Activated T-cell treated with anti-CD3 and anti-CD28 coated beads for 4 hours (primary cell): ENCODE measurements around the gene PTPN11.
"Not testable (repeated sequence)": the region's sequence is repeated elsewhere in the genome, so short reads cannot be mapped to it uniquely, and the experiment has no call there.

Source experiments
- DNase-seq: peaks from one replicate; pipeline ENCODE4 v3.0.0-alpha.2; 2020

PTPN11 gene

GRCh38 chr12:112418608-112419296 lies at the start of gene PTPN11:
Gene PTPN11, plus strand, starts transcription at chr12:112418947. Its CDS starts 165 bp downstream, at chr12:112419112.
- peak; percentile 92 for DNase-seq

DNA sequence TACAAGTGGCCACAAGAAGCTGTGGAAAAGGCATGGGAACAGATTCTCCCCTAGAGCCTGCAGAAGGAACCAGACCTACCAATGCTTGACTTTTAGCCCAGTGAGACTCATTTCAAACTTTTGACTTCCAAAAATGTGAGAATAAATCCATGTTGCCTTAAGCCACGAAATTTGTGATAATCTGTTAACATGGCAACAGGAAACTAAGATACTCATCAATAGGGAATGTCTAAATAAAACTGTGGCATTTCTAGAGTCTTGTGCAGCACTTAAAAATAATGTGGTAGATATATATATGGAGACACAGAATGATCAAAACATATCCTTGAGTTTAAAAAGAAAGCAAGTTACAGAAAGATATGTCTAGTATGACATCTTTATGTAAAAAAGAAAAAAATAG lies 48.5 kb upstream of the PTPN11 start:
- DNase-seq, result no peak

- no peak for DNase-seq
These were observed 47.8 kb upstream of the PTPN11 start for GRCh38 chr12:112370868-112371510.

DNA sequence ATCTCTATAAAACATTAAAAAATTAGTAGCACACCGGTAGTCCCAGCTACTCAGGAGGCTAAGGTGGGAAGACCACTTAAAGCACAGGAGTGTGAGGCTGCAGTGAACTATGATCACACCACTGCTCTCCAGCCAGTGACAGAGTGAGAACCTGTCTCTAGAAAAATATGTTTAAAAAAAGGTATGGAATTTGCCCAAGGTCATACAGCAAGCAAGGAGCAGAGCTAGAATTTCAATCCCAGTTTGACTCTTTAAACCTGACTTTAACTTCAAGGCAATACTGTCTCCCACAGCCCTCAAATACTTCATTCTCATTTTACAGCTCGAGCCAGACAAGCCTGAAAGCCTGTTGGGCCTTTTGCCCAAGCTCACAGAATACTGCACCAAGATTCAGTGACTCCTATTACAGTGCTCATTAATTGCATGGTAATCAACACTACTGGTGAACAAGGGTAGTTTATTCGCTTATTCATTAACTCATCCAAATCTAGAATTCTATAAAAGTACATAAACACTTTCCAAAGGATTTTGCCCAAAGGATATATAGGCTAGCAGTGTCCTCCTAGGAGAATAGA lies 44.5 kb upstream of the PTPN11 start:
- no peak for DNase-seq

GRCh38 chr12:112375105-112375504 lies 43.6 kb upstream of the PTPN11 start:
- DNase-seq, result no peak

DNA sequence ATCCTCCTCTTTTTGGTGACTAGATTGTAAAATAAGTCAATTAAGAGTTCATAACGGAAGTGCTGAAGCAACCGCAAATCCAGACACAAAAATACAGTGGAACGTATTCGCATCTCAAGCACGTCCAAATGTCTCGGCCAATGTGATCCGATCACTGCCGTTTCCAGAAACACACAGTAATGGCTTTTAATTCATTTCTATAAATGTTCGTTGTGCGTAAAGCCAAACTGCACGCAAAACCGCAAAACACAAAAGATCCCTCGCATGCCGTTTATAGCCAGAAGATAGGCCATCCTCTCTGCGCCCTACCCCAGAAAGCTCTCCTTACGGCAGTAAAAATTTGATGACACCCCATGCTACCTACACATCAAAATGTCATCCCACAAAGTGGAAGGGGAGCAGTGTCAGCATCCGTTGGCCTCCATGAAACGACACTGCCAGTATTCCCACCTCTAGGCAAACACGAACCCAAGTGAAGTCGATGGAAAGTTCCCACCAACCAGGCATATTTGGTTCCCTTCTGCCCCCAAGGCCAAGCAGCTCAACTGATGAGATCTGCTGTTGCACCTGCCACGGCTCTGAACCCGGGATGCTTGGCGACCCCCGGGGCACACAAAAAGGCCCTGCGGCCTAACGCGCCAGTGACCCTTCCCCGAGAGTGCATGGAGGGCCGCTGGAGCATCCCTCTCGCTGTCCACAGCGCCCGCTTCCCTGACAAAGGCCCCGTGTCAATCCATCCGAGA lies 37.9 kb upstream of the PTPN11 start:
- no peak for DNase-seq

DNA sequence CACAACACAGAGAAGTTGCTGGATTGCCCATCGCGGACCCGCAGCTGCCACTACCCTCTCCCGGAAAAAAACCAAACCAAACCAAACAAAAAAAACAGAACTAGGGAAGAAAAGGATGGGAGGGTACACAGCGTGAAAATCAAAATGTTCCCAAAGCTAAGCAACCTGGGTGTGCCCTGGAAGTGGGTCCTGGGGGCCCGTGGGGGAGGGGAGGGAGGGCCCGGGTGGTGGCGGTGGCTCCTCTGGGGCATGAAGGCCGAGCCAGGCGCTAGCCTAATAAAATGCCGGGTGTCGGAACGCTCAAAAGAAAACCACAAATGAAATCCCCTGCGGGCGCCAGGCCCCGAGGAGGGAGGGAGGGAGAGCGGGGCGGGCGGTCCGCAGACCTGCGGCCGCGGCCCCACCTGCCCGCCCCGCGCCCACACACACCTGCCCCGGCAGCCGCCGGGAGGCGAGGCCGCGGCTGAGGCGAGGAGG lies 37.3 kb upstream of the PTPN11 start:
- no peak for DNase-seq

GRCh38 chr12:112381883-112382796 lies 36.6 kb upstream of the PTPN11 start, which contains the start of gene HECTD4:
Gene HECTD4, minus strand, starts transcription at chr12:112382431. Its CDS starts 303 bp downstream, at chr12:112382128.
- DNase-seq, result peak; percentile 89

DNA sequence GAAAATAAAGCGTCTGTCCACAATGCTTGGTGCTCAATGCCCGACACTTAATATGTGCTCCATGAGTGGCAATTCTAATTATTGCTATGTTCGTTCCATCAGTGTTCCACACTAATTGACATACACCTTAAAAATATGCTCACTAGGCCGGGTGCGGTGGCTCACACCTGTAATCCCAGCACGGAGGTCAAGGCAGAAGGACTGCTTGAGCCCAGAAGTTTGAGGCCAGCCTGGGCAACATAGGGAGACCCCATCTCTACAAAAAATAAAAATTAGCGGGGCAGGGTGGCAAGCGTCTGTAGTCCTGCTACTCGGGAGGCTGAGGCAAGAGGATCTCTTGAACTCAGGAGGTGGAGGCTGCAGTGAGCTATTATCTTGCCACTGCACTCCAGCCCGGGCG lies 35.9 kb upstream of the PTPN11 start:
- no peak for DNase-seq

GRCh38 chr12:112386726-112387125 lies 32.0 kb upstream of the PTPN11 start:
- DNase-seq, result no peak

GRCh38 chr12:112389228-112389627 lies 29.5 kb upstream of the PTPN11 start:
- DNase-seq, result no peak

GRCh38 chr12:112389922-112390654 lies 28.7 kb upstream of the PTPN11 start:
- not testable (repeated sequence) for DNase-seq

DNA sequence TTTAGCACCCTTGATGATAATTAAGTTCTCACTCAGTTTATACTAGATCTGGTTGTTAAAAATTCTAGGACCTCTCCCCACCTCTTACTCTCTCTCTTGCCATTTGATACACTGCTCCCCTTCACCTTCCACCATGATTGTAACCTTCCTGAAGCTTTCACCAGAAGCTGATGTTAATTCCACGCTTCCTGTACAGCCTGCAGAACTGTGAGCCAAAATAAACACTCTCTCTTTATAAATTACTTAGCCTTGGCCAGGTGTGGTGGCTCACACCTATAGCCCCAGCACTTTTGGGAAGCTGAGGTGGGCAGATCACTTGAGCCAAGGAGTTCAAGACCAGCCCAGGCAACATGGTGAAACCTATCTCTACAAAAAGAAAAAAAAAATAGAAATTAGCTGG lies 25.4 kb upstream of the PTPN11 start:
- no peak for DNase-seq

DNA sequence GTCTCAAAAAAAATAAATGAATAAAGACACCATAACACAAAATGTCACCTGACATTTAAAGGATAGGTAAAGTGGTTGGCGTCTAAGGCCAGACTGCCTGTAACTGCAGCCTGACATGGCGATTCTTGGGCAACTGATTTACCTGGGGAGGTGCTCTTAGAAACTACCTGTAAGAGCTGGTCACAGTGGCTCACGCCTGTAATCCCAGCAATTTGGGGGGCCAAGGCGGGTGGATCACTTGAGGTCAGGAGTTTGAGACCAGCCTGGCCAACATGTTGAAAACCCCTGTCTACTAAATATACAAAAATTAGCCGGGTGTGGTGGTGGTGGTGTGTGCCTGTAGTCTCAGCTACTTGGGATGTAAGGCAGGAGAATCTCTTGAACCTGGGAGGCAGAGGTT lies 17.7 kb upstream of the PTPN11 start:
- DNase-seq, result no peak

GRCh38 chr12:112401903-112402498 lies 16.7 kb upstream of the PTPN11 start:
- DNase-seq, result no peak

- no peak for DNase-seq
These were observed 11.9 kb upstream of the PTPN11 start for GRCh38 chr12:112406519-112407488.

- DNase-seq, result not testable (repeated sequence)
These were observed 11.1 kb upstream of the PTPN11 start for GRCh38 chr12:112407683-112408082.

DNA sequence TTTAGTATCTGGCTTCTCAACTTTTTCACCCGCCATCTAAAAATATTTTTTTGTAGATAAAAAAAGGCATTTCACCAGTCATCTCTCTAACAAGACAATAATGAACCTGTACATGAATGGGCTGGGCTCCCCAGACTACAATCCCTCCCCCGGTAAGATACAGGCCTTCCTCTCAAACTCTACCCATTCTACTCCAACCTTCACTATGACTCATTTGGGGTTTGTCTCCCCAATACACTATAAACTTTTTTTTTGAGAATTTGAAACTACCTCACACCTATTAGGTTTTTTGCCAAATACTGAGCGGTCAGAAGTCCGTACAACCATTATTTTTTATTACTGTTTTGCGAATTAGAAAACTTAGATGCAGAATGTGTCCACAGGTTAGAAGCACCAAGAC lies 10.1 kb upstream of the PTPN11 start:
- peak; percentile 18 for DNase-seq

DNA sequence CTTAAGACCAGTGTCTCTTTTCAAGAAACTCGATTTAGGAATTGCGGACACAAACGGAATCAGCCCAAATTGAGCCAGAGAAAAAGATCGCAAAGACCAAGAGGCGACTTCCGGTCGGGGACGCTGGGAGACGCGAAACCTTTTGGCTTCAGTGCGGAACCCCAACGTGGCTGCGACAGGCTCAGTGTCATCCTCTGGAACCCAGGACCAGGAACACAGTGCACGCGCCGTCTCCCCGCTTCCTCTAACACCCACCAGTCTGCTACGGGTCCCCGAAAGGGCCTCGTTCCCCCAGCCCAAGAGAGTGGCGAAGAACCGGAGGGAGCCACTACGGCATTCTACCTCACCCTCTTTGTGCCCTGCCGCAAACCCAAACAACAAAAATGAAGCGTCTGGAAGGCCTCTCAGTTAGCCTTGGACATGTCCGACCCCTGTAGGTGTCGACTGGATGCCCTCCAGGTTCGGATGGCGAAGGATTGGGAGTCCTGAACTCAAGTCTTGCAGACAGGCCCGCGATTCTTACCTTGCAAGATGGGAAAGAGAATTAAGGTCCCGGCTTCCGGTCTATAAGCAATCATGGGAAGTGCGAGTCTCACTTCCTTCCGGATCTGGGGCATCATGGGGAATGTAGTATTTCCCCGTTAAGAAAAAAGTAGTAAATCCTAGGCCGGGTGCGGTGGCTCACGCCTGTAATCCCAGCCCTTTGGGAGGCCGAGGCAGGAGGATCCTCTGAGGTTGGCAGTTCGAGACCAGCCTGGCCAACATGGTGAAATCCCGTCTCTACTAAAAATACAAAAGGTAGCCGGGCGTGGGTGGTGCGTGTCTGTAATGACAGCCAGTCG lies 9.5 kb upstream of the PTPN11 start, which contains the start of gene RPL6:
Gene RPL6, minus strand, starts transcription at position 542 of the 842 bp plus-strand sequence. CDS start 949 bp downstream, outside the sequence.
- peak; percentile 69 for DNase-seq
